Memory B cell (primary cell): ENCODE measurements around the gene PSMD13.
A peak's percentile ranks its signal among the peaks of the same experiment; 100 is the strongest.

Experiments used
- ATAC-seq: fragments of 150-1000 bp; cut with Tn5 transposase; 2 replicates; pipeline ENCODE4 v1.10.0; 2021; ENCODE audit warnings: low read depth, mild to moderate bottlenecking, moderate library complexity
- DNase-seq, 2 donors: peaks; one replicate each; pipeline ENCODE4 v3.0.0; 2022; ENCODE audit warnings: low spot score in 2 of 2
- H3K27ac Mint-ChIP-seq: one replicate; pipeline ENCODE4 v1.8.0; 2022; ENCODE audit warnings: mild to moderate bottlenecking, moderate library complexity, mixed read lengths
- H3K27me3 Mint-ChIP-seq: one replicate; pipeline ENCODE4 v1.8.0; 2022; ENCODE audit warnings: mixed read lengths
- H3K36me3 Mint-ChIP-seq: one replicate; pipeline ENCODE4 v1.8.0; 2022; ENCODE audit warnings: mild to moderate bottlenecking, mixed read lengths
- H3K4me1 Mint-ChIP-seq: one replicate; pipeline ENCODE4 v1.8.0; 2022; ENCODE audit warnings: mixed read lengths
- H3K4me3 Mint-ChIP-seq: one replicate; pipeline ENCODE4 v1.8.0; 2022; ENCODE audit warnings: mild to moderate bottlenecking, moderate library complexity, mixed read lengths
- H3K9me3 Mint-ChIP-seq: one replicate; pipeline ENCODE4 v1.8.0; 2022; ENCODE audit warnings: mixed read lengths

PSMD13 gene

GRCh38 chr11:293271-293851 is 56.6 kb downstream of the PSMD13 start:
- peaks cover 15% of the 10 kb centered on the region for H3K4me1 Mint-ChIP-seq
- ATAC-seq (no peak), DNase-seq (no peak)
- no peak overlapping the region for H3K4me3 Mint-ChIP-seq
- H3K27me3 Mint-ChIP-seq: peaks cover 2% of the 10 kb centered on the region
- no peaks in the 10 kb centered on the region for H3K9me3 Mint-ChIP-seq
- H3K36me3 Mint-ChIP-seq: peaks cover 8% of the 10 kb centered on the region
- H3K27ac Mint-ChIP-seq: no peak overlapping the region

DNA sequence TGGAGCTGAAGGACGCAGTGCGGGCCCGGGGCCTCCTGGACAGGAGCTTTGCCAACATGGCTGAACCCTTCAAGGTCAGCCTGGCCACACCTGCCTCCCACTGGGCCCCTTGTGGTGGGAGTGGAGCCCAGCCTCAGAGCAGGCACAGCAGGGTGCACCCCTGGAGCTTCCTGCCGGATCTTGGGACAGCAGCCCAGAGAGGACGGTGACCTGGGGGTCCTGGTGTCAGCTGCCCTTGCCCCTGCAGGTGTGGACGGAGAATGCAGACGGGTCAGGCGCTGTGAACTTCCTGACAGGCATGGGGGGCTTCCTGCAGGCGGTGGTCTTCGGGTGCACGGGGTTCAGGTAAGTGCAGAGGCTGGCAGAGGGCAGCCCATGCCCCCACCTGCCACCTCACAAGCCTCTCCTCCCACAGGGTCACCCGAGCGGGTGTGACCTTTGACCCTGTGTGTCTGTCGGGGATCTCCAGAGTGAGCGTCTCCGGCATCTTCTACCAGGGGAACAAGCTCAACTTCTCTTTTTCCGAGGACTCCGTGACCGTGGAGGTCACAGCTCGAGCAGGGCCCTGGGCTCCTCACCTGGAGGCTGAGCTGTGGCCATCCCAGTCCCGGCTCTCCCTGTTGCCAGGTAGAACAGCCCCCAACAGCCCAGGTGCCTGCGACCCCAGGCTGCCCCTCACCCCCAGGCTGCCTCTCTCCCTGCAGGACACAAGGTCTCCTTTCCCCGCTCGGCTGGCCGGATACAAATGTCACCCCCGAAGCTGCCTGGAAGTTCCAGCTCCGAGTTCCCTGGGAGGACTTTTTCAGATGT is 57.3 kb downstream of the PSMD13 start:
- Mint-ChIP-seq H3K4me3 (no peak overlapping the region), H3K27ac (no peak overlapping the region), H3K27me3 (peaks cover 2% of the 10 kb centered on the region), H3K4me1 (peaks cover 15% of the 10 kb centered on the region), H3K36me3 (peaks cover 8% of the 10 kb centered on the region), H3K9me3 (no peaks in the 10 kb centered on the region)
- ATAC-seq (no peak), DNase-seq (no peak)

DNA sequence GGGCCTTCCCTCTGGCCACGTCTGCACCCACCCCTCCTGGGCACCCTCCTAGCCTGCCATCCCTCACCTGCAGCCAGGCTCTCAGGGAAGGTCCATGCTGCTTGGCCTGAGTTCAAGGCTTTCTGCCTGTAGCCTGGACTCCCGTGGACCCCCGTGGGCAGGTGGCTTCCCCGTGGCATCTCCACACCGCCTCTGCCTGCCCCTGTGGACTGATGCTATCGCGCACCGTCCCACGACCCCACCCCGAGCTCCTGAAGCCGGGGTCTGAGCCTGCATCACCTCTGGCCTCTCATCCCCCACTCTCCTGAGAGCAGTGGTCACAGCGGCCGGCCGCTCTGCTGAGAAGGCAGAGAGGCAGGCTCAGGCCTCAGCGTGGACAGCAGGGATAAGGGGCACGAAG is 58.0 kb downstream of the PSMD13 start:
- Mint-ChIP-seq H3K36me3 (peaks cover 8% of the 10 kb centered on the region), H3K4me3 (no peak overlapping the region), H3K9me3 (no peaks in the 10 kb centered on the region), H3K27ac (no peak overlapping the region), H3K4me1 (peaks cover 14% of the 10 kb centered on the region), H3K27me3 (peaks cover 2% of the 10 kb centered on the region)
- ATAC-seq (no peak), DNase-seq (no peak)

DNA sequence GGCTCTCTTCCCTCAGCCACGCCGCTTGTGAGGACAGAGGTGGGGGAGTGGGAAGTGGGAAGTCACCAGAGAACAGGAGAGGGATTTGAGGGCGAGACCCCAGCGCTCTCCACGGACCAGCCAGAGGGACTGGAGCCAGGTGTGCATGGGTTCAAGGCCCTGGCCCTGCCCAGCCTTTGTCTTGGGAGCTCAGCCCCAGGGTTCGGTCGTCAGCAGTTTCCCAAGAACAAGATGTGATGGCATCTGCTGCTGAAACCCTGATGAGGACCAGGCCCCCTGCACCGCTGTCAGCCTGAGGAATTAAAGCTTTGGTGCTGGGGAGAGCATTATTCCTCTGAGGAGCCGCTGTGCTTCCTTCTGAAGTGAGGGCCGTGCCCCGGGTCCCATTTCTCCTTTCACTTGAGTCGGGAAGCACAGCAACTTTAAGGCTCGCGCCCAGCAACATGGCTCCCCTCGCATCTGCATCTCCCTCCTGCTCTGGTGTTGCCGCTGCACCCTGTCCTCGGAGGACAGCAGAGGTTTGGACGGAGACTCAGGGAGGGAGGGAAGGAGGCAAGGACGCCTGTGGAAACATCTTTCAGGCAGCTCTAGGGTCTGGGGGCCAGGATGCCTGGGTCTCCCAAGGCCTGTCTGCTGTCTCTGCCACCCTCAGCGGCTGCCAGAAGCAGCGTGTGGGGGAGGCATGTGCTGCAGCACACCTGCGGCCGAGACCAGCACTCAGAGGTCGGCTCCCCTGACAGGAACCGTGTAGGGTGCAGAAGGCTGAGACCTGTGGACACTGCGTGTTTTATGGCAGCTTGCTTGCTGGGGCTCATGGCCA is 58.8 kb downstream of the PSMD13 start:
- Mint-ChIP-seq H3K27me3 (peaks cover 2% of the 10 kb centered on the region), H3K4me1 (peaks cover 13% of the 10 kb centered on the region), H3K36me3 (peaks cover 8% of the 10 kb centered on the region), H3K27ac (no peak overlapping the region), H3K9me3 (no peaks in the 10 kb centered on the region), H3K4me3 (no peak overlapping the region)
- no peak for ATAC-seq
- no peak for DNase-seq

DNA sequence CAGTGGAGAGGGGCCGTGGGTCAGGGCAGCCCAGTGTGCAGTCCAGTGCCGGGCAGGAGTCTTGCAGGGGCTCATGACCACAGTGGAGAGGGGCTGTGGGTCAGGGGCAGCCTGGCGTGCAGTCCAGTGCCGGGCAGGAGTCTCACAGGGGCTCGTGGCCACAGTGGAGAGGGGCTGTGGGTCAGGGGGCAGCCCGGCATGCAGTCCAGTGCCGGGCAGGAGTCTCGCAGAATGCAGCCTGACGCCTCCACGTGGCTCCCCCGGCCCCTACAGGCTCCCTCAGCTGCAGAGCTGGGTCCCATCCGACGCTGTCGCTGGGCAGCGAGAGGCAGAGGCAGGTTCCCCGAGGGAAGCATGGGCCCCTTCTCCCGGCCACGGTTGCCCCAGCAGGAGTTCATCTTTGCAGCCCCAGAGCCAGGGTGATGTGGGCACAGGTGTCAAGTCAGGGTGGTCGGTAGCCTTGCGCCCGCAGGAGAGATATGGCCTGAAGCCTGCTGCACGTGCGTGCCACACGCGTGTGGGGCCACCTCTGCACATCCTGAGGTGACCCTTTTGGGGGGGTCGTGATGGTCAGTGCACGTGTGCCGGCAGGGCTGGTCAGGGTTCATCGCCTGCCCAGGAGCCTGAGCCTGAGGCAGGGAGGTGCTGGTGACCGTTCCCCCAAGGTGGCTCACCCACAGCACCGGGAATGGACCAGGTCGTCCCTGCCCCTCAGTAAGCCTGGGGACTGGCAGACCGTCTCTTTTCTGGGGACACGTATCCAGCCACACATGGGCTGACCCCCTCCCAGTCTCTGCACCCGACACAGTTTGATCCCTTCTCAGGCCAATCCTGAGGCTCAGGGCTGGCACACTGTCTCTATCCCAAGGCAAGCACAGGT is 59.6 kb downstream of the PSMD13 start:
- Mint-ChIP-seq H3K27ac (no peak overlapping the region), H3K4me1 (peaks cover 8% of the 10 kb centered on the region), H3K4me3 (no peak overlapping the region), H3K9me3 (no peaks in the 10 kb centered on the region), H3K27me3 (peaks cover 2% of the 10 kb centered on the region), H3K36me3 (peaks cover 3% of the 10 kb centered on the region)
- DNase-seq: no peak
- ATAC-seq: no peak

DNA sequence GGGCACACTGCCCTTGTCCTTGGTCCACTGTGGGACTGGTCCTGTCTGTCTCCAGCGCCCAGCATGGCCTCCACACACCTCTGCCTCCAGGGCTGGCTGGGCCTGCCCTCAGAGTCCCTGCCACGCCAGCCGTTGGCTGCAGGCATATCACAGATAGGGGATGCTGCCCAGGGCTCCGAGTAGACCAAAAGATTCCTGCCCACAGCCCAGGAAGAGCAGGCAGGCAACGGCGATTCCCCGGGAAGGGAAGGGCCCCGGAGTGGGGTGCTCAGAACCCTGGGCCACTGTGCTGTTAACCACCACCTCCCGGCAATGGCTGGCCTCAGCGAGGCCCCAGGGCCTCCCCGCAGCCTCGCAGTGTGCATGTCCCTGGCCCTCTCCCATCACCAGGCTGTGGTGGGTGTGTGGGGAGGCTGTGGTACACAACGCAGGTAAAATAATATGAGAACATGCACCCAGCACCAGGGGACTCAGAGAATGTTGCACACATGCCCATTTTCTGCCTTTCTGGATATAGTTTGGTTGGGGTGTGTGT is 60.3 kb downstream of the PSMD13 start:
- DNase-seq (no peak), ATAC-seq (no peak)
- Mint-ChIP-seq H3K36me3 (peaks cover 2% of the 10 kb centered on the region), H3K9me3 (no peaks in the 10 kb centered on the region), H3K4me1 (peaks cover 8% of the 10 kb centered on the region), H3K4me3 (no peak overlapping the region), H3K27me3 (peaks cover 2% of the 10 kb centered on the region), H3K27ac (no peak overlapping the region)

GRCh38 chr11:297586-298405 is 61.0 kb downstream of the PSMD13 start:
- H3K4me3 Mint-ChIP-seq: no peak overlapping the region
- no peak for ATAC-seq

DNA sequence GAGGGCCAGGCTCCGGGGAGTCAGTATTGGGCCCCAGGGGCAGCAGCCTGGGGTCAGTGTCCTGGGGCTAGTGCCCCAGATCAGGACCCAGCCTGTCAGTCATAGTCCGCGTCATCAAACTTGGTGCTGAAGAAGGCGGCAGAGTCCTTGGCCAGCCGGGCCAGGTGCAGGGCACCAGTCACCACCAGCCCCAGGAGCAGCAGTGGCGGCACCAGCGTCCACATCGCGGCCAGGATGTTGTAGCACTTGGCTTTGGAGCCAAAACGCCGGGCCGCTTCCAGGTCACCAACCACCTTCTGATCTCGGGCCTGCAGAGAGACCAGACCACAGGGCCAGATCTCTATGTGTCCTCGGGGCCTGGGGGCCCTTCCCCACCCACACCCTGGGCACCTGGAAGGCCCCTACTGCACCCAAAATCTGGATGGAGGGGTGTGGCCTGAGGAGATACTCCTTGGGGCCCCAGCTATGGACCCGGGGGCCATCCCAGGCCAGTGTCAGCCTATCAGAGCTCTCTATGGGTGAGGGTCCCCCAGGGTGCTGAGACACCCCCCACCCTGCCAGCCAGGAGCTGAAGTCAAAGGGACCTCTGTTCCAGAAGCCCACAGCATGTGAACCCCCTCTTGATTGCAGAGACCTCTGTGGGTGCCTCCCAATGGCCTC is 61.8 kb downstream of the PSMD13 start:
- Mint-ChIP-seq H3K4me1 (peaks cover 17% of the 10 kb centered on the region), H3K27ac (no peak overlapping the region), H3K9me3 (no peaks in the 10 kb centered on the region), H3K36me3 (peaks cover 2% of the 10 kb centered on the region), H3K27me3 (peaks cover 2% of the 10 kb centered on the region), H3K4me3 (no peak overlapping the region)
- DNase-seq (no peak), ATAC-seq (no peak)

More at GRCh38 chr11:297586-298405, 61.0 kb downstream of the PSMD13 start:
- Mint-ChIP-seq H3K9me3 (no peaks in the 10 kb centered on the region), H3K4me1 (peaks cover 9% of the 10 kb centered on the region), H3K27ac (no peak overlapping the region), H3K27me3 (peaks cover 2% of the 10 kb centered on the region), H3K36me3 (peaks cover 2% of the 10 kb centered on the region)
- DNase-seq: no peak

- Mint-ChIP-seq H3K27me3 (peaks cover 2% of the 10 kb centered on the region), H3K36me3 (no peaks in the 10 kb centered on the region), H3K4me1 (peaks cover 18% of the 10 kb centered on the region), H3K9me3 (no peaks in the 10 kb centered on the region), H3K4me3 (no peak within 1 kb of the TSS), H3K27ac (peak within 1 kb of the TSS; percentile 26)
- DNase-seq (no peak), ATAC-seq (no peak)
Observed at GRCh38 chr11:299081-299891, 62.5 kb downstream of the PSMD13 start, which contains the start of gene IFITM5. Gene IFITM5, minus strand, starts transcription at chr11:299526. Its CDS starts 36 bp downstream, at chr11:299490.

DNA sequence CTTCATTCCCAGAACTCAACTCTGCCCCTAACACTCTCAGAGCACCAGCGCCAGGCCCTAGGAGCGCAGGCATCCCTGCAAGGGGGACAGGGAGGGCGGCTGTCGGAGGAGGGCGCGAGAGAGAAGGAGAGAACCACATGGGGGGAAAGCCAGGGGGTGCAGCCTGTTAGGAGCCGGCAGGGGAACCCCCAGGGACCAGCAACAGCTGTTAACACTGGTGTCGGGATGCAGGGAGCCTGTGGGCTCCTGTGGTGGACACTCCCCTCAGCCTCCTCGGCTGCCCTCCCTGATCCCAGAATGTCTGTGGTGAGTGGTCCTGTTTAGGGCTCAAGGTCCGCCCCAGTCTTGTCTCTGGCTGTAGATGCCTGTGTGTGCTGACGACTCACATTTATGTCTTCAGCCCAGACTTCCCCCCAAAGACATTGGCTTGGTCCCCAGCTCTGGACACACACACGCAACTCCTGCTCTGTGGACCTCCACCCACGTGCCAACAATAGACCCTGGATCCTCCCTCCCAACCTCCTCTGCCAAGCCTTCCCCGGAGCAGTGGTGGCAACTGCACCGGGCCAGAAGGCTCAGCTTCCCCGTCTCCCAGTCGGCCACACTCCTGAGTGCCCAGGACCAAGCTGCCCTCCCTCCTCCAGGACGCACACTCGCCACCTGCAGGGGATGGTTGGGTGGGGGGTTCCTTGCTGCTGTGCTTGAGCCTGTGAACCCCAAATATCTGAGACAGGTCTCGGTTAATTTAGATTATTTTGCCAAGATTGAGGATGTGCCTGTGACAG is 63.4 kb downstream of the PSMD13 start:
- peaks cover 18% of the 10 kb centered on the region for H3K4me1 Mint-ChIP-seq
- peak overlapping the region; percentile 26 for H3K27ac Mint-ChIP-seq
- H3K27me3 Mint-ChIP-seq: peaks cover 2% of the 10 kb centered on the region
- H3K4me3 Mint-ChIP-seq: no peak overlapping the region
- H3K9me3 Mint-ChIP-seq: no peaks in the 10 kb centered on the region
- H3K36me3 Mint-ChIP-seq: no peaks in the 10 kb centered on the region
- ATAC-seq: no peak
- no peak for DNase-seq
